ENCODE measurements around the gene CDCA5.

The CDCA5 gene, protein sequence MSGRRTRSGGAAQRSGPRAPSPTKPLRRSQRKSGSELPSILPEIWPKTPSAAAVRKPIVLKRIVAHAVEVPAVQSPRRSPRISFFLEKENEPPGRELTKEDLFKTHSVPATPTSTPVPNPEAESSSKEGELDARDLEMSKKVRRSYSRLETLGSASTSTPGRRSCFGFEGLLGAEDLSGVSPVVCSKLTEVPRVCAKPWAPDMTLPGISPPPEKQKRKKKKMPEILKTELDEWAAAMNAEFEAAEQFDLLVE

GRCh38 chr11:65083834-65084597 is at the start of gene CDCA5, which contains the start of gene ZFPL1:
Gene CDCA5, minus strand, starts transcription at chr11:65084040. Its CDS starts 62 bp downstream, at chr11:65083978.
Gene ZFPL1, plus strand, starts transcription at chr11:65084222. Its CDS starts 477 bp downstream, at chr11:65084699.
- DNase-seq = peak; percentile 93

DNA sequence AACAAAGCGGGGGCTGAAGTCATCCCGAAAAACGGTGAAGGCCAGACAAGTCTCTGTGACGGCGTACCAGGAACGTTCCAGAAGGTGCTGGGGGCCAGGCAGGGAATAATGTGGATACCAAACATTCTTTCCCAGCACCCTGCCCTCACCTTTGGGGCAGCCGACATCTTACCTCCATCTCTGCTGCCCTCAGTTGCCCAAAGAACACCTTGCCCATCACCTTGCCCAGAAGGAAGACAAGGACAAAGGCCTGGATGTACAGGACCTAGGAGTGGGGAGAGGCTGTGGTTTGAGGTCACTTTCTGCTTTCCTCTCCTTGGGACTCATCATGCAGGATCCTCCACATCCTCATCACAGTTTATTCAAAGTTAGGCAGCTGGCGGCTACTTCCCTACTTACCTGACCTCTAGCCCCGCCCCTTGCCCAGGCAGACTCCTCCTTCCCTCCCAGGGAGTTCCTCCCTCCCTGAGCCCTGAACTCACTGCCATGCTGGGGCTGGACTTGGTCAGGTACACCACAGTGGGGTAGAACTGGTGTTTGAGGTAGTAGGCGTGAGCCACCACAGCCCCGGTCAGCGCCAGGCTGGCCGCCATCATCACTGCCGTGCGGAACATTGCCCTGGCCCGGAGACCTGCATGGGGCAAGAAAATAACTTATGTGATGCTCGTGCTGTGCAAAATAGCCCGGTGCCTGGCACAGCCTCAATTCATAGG is 49.3 kb upstream of the CDCA5 start:
- DNase-seq = no peak

- DNase-seq = no peak
Observed at GRCh38 chr11:65132238-65132987, 48.6 kb upstream of the CDCA5 start.

DNA sequence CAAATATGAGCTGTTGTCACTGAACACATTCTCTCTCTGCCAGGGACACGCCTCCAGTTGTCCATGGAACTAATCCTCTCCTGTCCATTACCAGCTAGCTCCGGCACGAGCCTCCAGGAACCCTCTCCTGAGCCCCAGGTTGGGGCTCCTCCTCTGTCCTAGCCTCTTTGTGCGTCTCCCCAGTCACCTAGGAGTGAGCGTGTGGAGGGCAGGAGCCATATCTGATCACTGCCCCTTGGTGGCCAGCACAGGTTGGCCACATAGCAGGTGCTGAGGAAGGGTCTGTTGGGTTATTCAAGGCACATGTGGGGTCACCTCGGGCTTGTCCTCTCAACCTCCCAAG is 48.0 kb upstream of the CDCA5 start:
- DNase-seq = no peak

GRCh38 chr11:65131417-65131776 is 47.6 kb upstream of the CDCA5 start:
- no peak for DNase-seq

GRCh38 chr11:65130631-65131416 is 47.0 kb upstream of the CDCA5 start:
- no peak for DNase-seq

DNA sequence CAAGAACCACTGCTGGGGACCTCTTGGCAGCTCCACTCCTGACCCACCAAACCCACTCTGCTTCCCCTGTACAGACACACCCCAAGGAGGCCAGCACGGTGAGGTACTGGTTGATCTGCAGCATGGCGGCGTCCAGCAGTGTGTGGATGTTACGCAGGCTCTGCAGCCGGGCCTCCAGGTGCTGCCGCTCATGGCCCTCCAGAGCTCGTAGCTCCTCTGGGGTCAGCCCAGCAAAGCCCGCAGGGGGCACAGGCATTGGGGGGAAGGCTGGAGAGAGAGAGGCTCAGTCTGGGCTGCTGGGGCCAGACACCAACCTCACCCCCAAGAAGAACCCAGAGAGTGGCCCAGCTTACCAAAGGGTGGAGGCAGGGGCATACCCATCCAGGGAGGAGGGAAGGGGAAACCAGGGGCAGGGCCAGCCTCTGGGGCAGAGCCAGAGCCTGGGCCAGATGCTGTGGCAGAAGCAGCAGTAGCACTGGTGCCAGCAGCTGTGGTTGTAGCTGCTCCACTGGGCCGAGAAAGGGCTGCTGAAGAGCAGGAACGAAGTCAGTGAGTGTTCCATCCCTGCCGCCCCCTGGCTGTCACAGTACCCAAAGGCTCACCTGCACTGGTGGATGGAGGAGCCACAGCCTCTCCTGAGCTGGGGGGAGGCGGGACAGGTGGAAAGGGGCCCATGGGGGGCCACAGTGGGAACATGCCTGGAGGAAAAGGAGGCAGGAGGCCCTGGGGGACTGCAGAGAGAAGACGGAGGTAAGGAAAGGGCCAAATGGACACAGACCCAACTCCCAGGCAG is 46.0 kb upstream of the CDCA5 start:
- no peak for DNase-seq

- DNase-seq = no peak
Observed at GRCh38 chr11:65128182-65129145, 44.6 kb upstream of the CDCA5 start.

GRCh38 chr11:65127473-65128181 is 43.8 kb upstream of the CDCA5 start:
- DNase-seq = no peak

GRCh38 chr11:65126624-65127274 is 42.9 kb upstream of the CDCA5 start:
- DNase-seq = no peak

DNA sequence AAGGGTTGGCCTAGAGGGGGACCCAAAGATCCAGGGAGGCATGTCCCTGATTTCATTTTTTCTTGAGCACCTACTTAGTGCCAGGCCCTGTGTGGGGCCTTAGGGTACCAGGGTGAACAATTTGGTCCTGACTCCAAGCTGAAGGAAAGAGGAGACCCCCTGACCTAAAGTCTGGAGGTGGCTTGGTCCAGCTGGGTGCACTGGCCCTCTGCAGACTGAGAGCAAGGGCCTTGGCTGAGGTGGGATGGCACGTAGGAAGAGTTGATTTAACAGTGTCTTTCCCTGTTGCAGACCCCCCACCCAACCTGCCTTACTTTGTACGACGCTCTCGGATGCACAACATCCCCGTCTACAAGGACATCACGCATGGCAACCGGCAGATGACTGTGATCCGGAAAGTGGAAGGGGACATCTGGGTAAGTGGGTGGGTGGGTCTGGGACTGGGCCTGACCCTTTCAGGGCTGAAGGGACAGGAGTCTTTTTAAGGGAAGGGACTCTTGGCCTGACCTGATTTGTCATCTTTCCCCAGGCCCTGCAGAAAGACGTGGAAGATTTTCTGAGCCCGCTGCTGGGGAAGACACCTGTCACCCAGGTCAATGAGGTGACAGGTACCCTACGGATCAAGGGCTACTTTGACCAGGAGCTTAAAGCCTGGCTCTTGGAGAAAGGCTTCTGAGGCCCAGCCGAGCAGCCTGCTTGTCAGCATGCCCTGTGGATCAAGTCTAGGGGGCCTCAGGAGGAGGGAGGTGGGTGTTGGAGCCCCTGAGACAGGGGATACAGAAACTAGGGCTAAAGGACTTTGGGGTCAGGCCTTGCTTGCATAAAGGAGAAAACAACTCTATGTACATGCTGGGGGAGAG is 41.6 kb upstream of the CDCA5 start:
- no peak for DNase-seq

DNA sequence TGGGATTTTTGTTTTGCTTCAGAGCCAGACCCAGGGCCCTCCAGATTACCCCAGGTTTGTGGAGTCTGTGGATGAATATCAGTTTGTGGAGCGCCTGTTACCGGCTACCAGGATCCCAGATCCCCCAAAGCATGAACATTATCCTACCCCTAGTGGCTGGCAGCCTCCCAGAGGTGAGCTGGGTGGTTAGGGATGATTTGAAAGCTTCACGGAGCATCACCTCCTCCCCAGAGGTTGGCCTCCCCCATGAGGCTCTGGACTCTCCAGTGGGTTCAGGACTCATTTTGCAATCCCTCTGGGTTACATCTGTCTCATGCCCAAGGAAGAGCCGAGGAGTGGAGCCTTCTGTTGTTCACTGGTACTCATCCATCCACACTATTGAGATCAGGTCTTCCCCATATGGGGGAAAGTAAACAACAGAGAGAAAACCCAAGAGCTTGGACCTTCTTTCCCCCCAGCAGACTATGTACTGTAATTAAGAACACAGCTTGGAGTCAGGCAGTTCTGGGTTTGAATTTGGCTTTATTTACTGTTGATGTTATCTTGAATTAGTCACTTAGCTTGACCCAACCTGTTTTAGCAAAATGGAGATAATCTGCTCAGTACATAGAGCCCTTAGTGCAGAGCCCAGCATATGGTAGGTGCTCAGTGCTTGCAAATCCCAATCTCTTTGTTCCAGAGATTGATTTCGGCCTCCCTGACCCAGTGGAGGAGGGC is 40.8 kb upstream of the CDCA5 start:
- no peak for DNase-seq

- peak; percentile 98 for DNase-seq
Observed at GRCh38 chr11:65121865-65122696, 38.2 kb upstream of the CDCA5 start, which contains the start of the genes FAU and MRPL49. Gene FAU, minus strand, starts transcription at chr11:65122134. Its CDS starts 321 bp downstream, at chr11:65121813. Gene MRPL49, plus strand, starts transcription at chr11:65122321. Its CDS starts 26 bp downstream, at chr11:65122347.

DNA sequence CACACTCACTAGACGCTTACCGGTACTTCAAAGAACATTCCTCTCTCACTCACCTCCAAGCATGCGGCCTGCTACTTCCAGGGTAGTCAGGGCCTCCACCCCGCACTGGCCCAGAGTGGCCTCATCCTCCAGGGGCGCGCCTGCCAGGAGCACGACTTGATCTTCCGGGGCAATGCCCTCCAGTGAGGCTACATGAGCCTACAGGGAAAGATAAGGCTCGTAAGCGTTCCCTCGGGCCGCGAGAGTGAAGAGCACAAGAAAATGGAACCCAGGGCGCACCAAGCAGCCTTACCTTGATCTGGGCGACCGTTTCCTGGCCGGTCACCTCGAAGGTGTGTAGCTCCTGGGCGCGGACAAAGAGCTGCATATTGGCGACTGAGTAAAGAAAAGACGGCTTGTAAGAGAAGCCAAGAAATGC is 37.6 kb upstream of the CDCA5 start:
- no peak for DNase-seq

DNA sequence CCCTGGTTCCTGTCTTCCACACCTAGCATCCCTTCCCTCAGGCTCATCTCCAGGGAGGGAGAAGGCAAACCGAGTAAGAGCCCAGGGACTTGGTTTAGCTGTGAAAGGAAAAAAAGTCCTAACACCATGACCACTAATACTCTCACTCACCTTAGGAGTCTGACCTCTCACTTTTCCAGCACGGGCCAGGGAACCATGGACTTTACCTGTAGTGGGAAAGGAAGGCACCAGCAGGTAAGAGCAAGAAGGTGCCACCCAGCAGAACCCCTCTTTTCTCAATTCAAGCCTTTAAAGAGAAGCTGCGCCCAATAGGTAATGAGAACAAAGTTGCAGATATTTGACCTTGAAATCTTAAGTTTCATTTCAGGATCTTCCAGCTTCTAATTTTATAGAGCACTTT is 37.0 kb upstream of the CDCA5 start:
- no peak for DNase-seq

- no peak for DNase-seq
Observed at GRCh38 chr11:65119670-65119995, 35.8 kb upstream of the CDCA5 start.
